Suprapubic skin (tissue), 4 donors: ENCODE data around the gene DBN1. TPM values are rescaled to one million over a fixed set of nuclear protein-coding genes. Genes with fewer than 3 reads are reported as not detected.

Experiments
- DNase-seq, 2 donors: peaks; one replicate each; pipeline ENCODE4 v3.0.0-alpha.2; 2019; ENCODE audit warnings: low spot score in 2 of 2
- H3K27ac ChIP-seq: fragments of 200-600 bp; sonication (generic); one replicate; pipeline ENCODE4 v1.5.1; 2019
- H3K27me3 ChIP-seq: fragments of 200-600 bp; sonication (generic); one replicate; pipeline ENCODE4 v1.5.1; 2019
- H3K36me3 ChIP-seq: fragments of 200-600 bp; sonication (generic); one replicate; pipeline ENCODE4 v1.5.1; 2019
- H3K4me1 ChIP-seq: fragments of 200-600 bp; sonication (generic); one replicate; pipeline ENCODE4 v1.5.1; 2019
- H3K4me3 ChIP-seq: fragments of 200-600 bp; sonication (generic); one replicate; pipeline ENCODE4 v1.5.1; 2019; ENCODE audit warnings: mild to moderate bottlenecking
- H3K9me3 ChIP-seq: fragments of 200-600 bp; sonication (generic); one replicate; pipeline ENCODE4 v1.5.1; 2019
- CTCF ChIP-seq, 2 donors: fragments of 200-600 bp in 1 of 2; fragments of 450-650 bp in 1 of 2; sonication (generic) in 1 of 2; IDR thresholded peaks; one replicate each; pipeline ENCODE4 v1.5.1; 2016 to 2019; ENCODE audit warnings: antibody characterized with exemption in 2 of 2, mild to moderate bottlenecking in 1 of 2, moderate library complexity in 1 of 2
- EP300 ChIP-seq: sonication (generic); formaldehyde crosslinking; IDR thresholded peaks from one replicate; pipeline ENCODE4 v1.6.1; 2017; ENCODE audit warnings: antibody characterized with exemption
- POLR2A ChIP-seq, 2 donors: fragments of 450-650 bp; IDR thresholded peaks; one replicate each; pipeline ENCODE4 v1.6.1; 2017; ENCODE audit warnings: antibody characterized with exemption in 2 of 2, mild to moderate bottlenecking in 2 of 2, moderate library complexity in 2 of 2
- POLR2AphosphoS5 ChIP-seq, 3 donors: sonication (generic); formaldehyde crosslinking; IDR thresholded peaks; one replicate each; pipeline ENCODE4 v1.6.1; 2017; ENCODE audit warnings: antibody characterized with exemption in 3 of 3
- WGBS: methylation state at CpG from one replicate; pipeline ENCODE4 v1.1.5; 2018; 5-methylcytosine and 5-hydroxymethylcytosine counted together
- total RNA-seq, 4 donors: library from RNA; depleted of rRNA; stranded (reverse); fragments of >200 nt; gene quantifications; one replicate each; pipeline ENCODE4 v1.1.0, GENCODE V29; 2016

Gene DBN1
- total RNA-seq, 4 donors from 2014 or later = 13.1 to 43.4 (median 25.3) TPM

- TF ChIP-seq EP300 = no peak
- no peak for TF ChIP-seq POLR2A (IDR thresholded peaks at IDR 0.05)
- TF ChIP-seq CTCF (IDR thresholded peaks at IDR 0.05) = no peak
- TF ChIP-seq POLR2AphosphoS5 (IDR thresholded peaks at IDR 0.05) = no peak
- Histone ChIP-seq H3K9me3 (no peaks in the 10 kb centered on the region), H3K27ac (no peak overlapping the region), H3K36me3 (no peaks in the 10 kb centered on the region), H3K4me3 (no peak overlapping the region), H3K27me3 (no peaks in the 10 kb centered on the region), H3K4me1 (peaks cover 10% of the 10 kb centered on the region)
- no peak for DNase-seq
- 85% methylated on average over 19 of the region's 47 CpGs for WGBS
Observed at GRCh38 chr5:177504086-177505056, 30.9 kb upstream of the DBN1 start.

- Histone ChIP-seq H3K27me3 (no peaks in the 10 kb centered on the region), H3K4me1 (peaks cover 12% of the 10 kb centered on the region), H3K9me3 (no peaks in the 10 kb centered on the region), H3K27ac (no peak overlapping the region), H3K4me3 (no peak overlapping the region), H3K36me3 (no peaks in the 10 kb centered on the region)
- no peak for DNase-seq
- TF ChIP-seq POLR2A (IDR thresholded peaks at IDR 0.05) = no peak
- no peak for TF ChIP-seq EP300
- no peak for TF ChIP-seq CTCF (IDR thresholded peaks at IDR 0.05)
- no peak for TF ChIP-seq POLR2AphosphoS5 (IDR thresholded peaks at IDR 0.05)
- WGBS = 76% methylated on average over 23 of the region's 24 CpGs
Observed at GRCh38 chr5:177503351-177504085, 30.1 kb upstream of the DBN1 start.

GRCh38 chr5:177502886-177503285, 29.5 kb upstream of the DBN1 start:
- no peak for TF ChIP-seq POLR2A (IDR thresholded peaks at IDR 0.05)
- no peak for TF ChIP-seq EP300
- TF ChIP-seq POLR2AphosphoS5 (IDR thresholded peaks at IDR 0.05) = no peak
- TF ChIP-seq CTCF (IDR thresholded peaks at IDR 0.05) = no peak
- Histone ChIP-seq H3K36me3 (no peaks in the 10 kb centered on the region), H3K4me3 (no peak overlapping the region), H3K27ac (no peak overlapping the region), H3K9me3 (no peaks in the 10 kb centered on the region), H3K27me3 (no peaks in the 10 kb centered on the region), H3K4me1 (peaks cover 19% of the 10 kb centered on the region)
- no peak for DNase-seq
- 73% methylated on average over 13 of the region's 16 CpGs for WGBS

GRCh38 chr5:177501874-177502678, 28.6 kb upstream of the DBN1 start:
- Histone ChIP-seq H3K36me3 (no peaks in the 10 kb centered on the region), H3K27ac (no peak overlapping the region), H3K4me1 (peaks cover 24% of the 10 kb centered on the region), H3K9me3 (no peaks in the 10 kb centered on the region), H3K27me3 (no peaks in the 10 kb centered on the region), H3K4me3 (no peak overlapping the region)
- DNase-seq = no peak
- TF ChIP-seq CTCF (IDR thresholded peaks at IDR 0.05) (no peak), POLR2AphosphoS5 (IDR thresholded peaks at IDR 0.05) (no peak), POLR2A (IDR thresholded peaks at IDR 0.05) (no peak), EP300 (no peak)
- WGBS = 74% methylated on average over 9 of the region's 9 CpGs
